DOHH2 (cell line): ENCODE results near the gene CLECL1.

Source experiments
- CTCF ChIP-seq: fragments of 200-600 bp; sonication (generic); IDR thresholded peaks from one replicate; pipeline ENCODE4 v1.5.1; 2014; ENCODE audit warnings: antibody characterized with exemption, mild to moderate bottlenecking, low read depth, low read length; ENCODE audit not compliant: poor library complexity, severe bottlenecking
- EZH2phosphoT487 ChIP-seq: fragments of 200-600 bp; sonication (generic); IDR thresholded peaks from 2 replicates; pipeline ENCODE4 v1.6.1; 2017; ENCODE audit warnings: borderline replicate concordance, mild to moderate bottlenecking, antibody characterized with exemption, low read length, moderate library complexity, mixed read lengths

GRCh38 chr12:9753498-9753897 lies 20.6 kb upstream of the CLECL1 start:
- TF ChIP-seq CTCF (no peak), EZH2phosphoT487 (no peak)
